GM19468 (cell line): Measurements from ENCODE around the gene BBS12.
"Not testable (repeated sequence)": the region's sequence is repeated elsewhere in the genome, so short reads cannot be mapped to it uniquely, and the experiment has no call there.

Experiments used
- ATAC-seq: cut with Tn5 transposase; IDR thresholded peaks from one replicate; pipeline ENCODE4 v1.9.1; 2021; ENCODE audit warnings: mild to moderate bottlenecking, moderate library complexity, moderate number of reproducible peaks; ENCODE audit not compliant: unreplicated experiment; ENCODE audit errors: extremely low read depth

The BBS12 gene

DNA sequence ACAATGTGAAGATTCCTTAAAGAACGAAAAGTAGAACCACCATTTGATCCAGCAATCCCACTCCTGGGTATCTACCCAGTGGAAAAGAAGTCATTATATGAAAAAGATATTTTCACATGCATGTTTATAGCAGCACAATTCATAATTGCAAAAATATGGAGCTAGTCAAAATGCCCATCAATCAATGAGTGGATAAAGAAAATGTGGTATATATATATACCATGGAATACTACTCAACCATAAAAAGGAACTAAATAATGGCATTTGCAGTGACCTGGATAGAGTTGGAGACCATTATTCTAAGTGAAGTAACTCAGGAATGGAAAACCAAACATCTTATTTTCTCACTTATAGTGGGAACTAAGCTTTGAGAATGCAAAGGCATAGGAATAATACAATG, 54.4 kb downstream of the BBS12 start:
- not testable (repeated sequence) for ATAC-seq

DNA sequence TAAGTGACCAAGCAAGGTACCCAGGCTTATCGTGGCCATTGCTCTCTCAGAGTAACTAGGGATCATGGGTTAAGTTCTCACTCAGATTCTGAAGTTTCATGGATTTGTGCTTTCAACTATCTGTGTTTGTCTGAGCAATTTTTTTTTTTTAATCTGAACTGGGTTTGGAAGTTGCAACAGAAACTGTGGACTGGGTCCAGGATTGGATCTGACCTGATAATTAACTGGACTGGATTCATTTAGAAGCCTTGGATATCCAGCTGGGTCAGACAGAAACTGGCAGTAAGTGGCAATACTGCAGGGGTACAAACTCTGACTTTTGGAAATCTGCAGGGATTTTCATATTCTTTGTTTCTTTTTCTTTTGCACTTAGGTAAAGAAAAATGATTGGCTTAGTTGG, 55.4 kb downstream of the BBS12 start:
- ATAC-seq = no peak

DNA sequence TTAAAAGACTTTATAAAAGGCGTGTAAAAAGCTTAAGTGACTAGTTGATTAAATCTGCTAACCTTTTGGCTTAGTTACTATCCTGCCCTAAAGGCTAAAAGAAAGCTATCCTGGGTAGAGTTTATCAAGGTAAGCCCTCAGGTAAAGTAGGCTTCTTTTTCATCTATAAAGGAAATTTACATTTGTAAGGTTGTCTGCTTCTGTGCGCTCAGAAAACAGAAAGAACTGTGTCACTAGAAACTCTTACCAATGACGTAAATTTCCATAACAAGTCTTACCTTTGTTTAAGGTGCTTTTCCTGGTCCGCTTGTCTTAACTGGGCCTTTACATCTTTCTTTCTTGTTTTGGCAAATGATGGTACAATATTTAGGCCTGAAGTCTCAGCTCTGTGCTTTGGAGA, 56.4 kb downstream of the BBS12 start:
- no peak for ATAC-seq

DNA sequence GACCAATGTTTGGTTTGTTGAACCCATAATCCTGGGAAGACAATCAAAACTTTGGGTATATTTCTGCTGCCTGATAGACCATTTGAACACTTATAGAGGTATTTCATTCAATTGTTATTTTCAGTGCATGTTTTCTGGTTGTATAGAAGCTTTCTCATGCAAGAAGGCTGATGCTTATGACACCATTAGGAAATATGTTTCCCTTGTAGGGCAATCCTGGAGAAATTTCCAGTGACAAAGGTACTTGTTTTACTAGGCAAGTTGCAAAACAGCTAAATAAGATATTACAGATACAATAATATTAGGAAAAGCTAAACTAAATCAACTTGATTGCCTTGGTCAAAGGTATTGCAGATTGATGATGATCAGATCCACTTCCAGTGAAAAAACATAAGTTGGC, 61.3 kb downstream of the BBS12 start:
- ATAC-seq = no peak
